K562 (cell line): ENCODE results near the gene FAM219B. TPM values are rescaled to one million over a fixed set of nuclear protein-coding genes. Genes with fewer than 3 reads are reported as not detected.

Experiments used
- ATAC-seq: fragments of 200-7000 bp; cut with Tn5 transposase; 3 replicates; pipeline ENCODE4 v1.9.1; 2020; ENCODE audit warnings: moderate library complexity
- BruUV-seq: library from RNA; stranded (reverse); fragments of 400-500 nt; replicated peaks from 2 replicates; lab custom pipeline; 2021; lab: Mats Ljungman, UMichigan
- CTCF ChIA-PET: fragments of 300-600 bp; formaldehyde crosslinking; extraction: SDS; loops from one replicate; lab custom pipeline; 2021; ENCODE audit warnings: low intra/inter-chr PET ratio; lab: Yijun Ruan, JAX
- POLR2A ChIA-PET: fragments of 300-600, 350-650 bp; sonication (Branson Sonifier 250); formaldehyde crosslinking; extraction: SDS; loops from one replicate; lab custom pipeline; 2021; ENCODE audit warnings: antibody characterized with exemption, inconsistent platforms; lab: Yijun Ruan, JAX
- DNase-seq, 4 experiments: peaks; one replicate each; pipeline versions ENCODE4 v3.0.0 to v3.0.0-alpha.2; 2011 to 2018; ENCODE audit warnings: low spot score in 3 of 4, mixed read lengths in 3 of 4; ENCODE audit errors: extremely low read depth in 1 of 4
- FAIRE-seq: peaks from 2 replicates; lab custom pipeline; 2011; peaks lifted over from hg19 to GRCh38; lab: Jason Lieb, UNC
- H2AFZ ChIP-seq: 2 replicates; pipeline ENCODE4 v1.6.0; 2011; ENCODE audit warnings: low read depth, low read length, control low read depth, inconsistent platforms
- H3K27ac ChIP-seq: fragments of 200-600 bp; 3 replicates; pipeline ENCODE4 v1.8.0; 2011; ENCODE audit warnings: low read depth, mild to moderate bottlenecking, control low read depth, inconsistent platforms, low read length, moderate library complexity, mixed read lengths; ENCODE audit errors: extremely low read depth
- H3K27me3 ChIP-seq, 2 experiments: fragments of 300-600 bp in 1 of 2; 2 replicates in 1 of 2; 3 replicates in 1 of 2; pipeline versions ENCODE4 v1.6.0 to v1.8.0; 2011; ENCODE audit warnings: inconsistent platforms in 2 of 2, low read length in 2 of 2, mild to moderate bottlenecking in 1 of 2, mixed read lengths in 1 of 2, moderate library complexity in 1 of 2; ENCODE audit not compliant: control insufficient read depth in 2 of 2, insufficient read depth in 2 of 2
- H3K36me3 ChIP-seq: fragments of 300-600 bp; 3 replicates; pipeline ENCODE4 v1.8.0; 2011; ENCODE audit warnings: mild to moderate bottlenecking, low read length, inconsistent platforms; ENCODE audit not compliant: control insufficient read depth, insufficient read depth
- H3K4me1 ChIP-seq, 2 experiments: fragments of 200-600 bp in 1 of 2; replicated peaks in 1 of 2; 2 replicates in 1 of 2; 3 replicates in 1 of 2; pipeline versions ENCODE4 v1.5.1 to v1.8.0; 2011; ENCODE audit warnings: inconsistent platforms in 2 of 2, low read length in 2 of 2, mild to moderate bottlenecking in 1 of 2, mixed read lengths in 1 of 2, moderate library complexity in 1 of 2; ENCODE audit not compliant: control insufficient read depth in 2 of 2, insufficient read depth in 2 of 2
- H3K4me2 ChIP-seq: 2 replicates; pipeline ENCODE4 v1.6.1; 2011; ENCODE audit warnings: low read length, control low read depth, inconsistent platforms, mixed read lengths; ENCODE audit not compliant: insufficient read depth
- H3K4me3 ChIP-seq: fragments of 200-600 bp; sonication (generic), shearing (Covaris generic); 2 replicates; pipeline ENCODE4 v1.5.1; 2016; ENCODE audit warnings: control low read depth, inconsistent platforms
- H3K79me2 ChIP-seq: fragments of 200-600 bp; 3 replicates; pipeline ENCODE4 v1.8.0; 2011; ENCODE audit warnings: low read length, inconsistent platforms; ENCODE audit not compliant: control insufficient read depth, insufficient read depth
- H3K9ac ChIP-seq, 2 experiments: 2 replicates each; pipeline versions ENCODE4 v1.6.0 to v1.6.1; 2011; ENCODE audit warnings: low read depth in 2 of 2, low read length in 2 of 2, control low read depth in 1 of 2, inconsistent platforms in 1 of 2, mild to moderate bottlenecking in 1 of 2, mixed read lengths in 1 of 2; ENCODE audit not compliant: insufficient read depth in 1 of 2
- H3K9me1 ChIP-seq: one replicate; pipeline ENCODE4 v1.6.0; 2011; ENCODE audit warnings: inconsistent platforms, mild to moderate bottlenecking, low read length, moderate library complexity; ENCODE audit not compliant: control insufficient read depth, insufficient read depth
- H3K9me3 ChIP-seq: replicated peaks from 2 replicates; pipeline ENCODE4 v1.5.1; 2011; ENCODE audit warnings: low read depth, low read length, inconsistent platforms; ENCODE audit not compliant: control insufficient read depth, insufficient read depth
- H4K20me1 ChIP-seq: replicated peaks from 2 replicates; pipeline ENCODE4 v1.6.1; 2011; ENCODE audit warnings: low read length, inconsistent platforms, mixed read lengths; ENCODE audit not compliant: control insufficient read depth, insufficient read depth
- DMBX1 ChIP-seq: fragments of 250-450 bp; sonication (Bioruptor Pico); IDR thresholded peaks from 2 replicates; pipeline ENCODE4 v1.8.0; 2022; ENCODE audit warnings: inconsistent platforms, mild to moderate bottlenecking, moderate library complexity, borderline replicate concordance
- ELF1 ChIP-seq: fragments of 200-800 bp; sonication (Bioruptor generic); IDR thresholded peaks from 2 replicates; pipeline ENCODE4 v1.6.1; 2016; ENCODE audit warnings: missing genetic modification characterization, missing compliant biosample characterization
- ETS2 ChIP-seq: IDR thresholded peaks from 2 replicates; pipeline ENCODE4 v1.6.1; 2016; ENCODE audit warnings: borderline replicate concordance, missing genetic modification characterization, mild to moderate bottlenecking, moderate library complexity, missing compliant biosample characterization; ENCODE audit not compliant: poor library complexity, severe bottlenecking
- HIVEP1 ChIP-seq: fragments of 250-450 bp; sonication (Bioruptor Pico); IDR thresholded peaks from 2 replicates; pipeline ENCODE4 v1.4.0; 2020; ENCODE audit warnings: mild to moderate bottlenecking
- ID3 ChIP-seq, 2 experiments: fragments of 250-450 bp in 1 of 2; fragments of 450-650 bp in 1 of 2; sonication (Bioruptor Pico) in 1 of 2; IDR thresholded peaks; 2 replicates each; pipeline versions ENCODE4 v1.6.1 to v1.8.0; 2016 to 2021; ENCODE audit warnings: mild to moderate bottlenecking in 2 of 2, moderate library complexity in 2 of 2, missing compliant biosample characterization in 1 of 2, missing genetic modification characterization in 1 of 2
- PCBP2 ChIP-seq: fragments of 200-400 bp; formaldehyde crosslinking; IDR thresholded peaks from 2 replicates; pipeline ENCODE4 v1.6.1; 2018; ENCODE audit warnings: low read length, low read depth, mild to moderate bottlenecking, moderate library complexity; ENCODE audit not compliant: poor library complexity, severe bottlenecking
- PTRF ChIP-seq: fragments of 450-650 bp; IDR thresholded peaks from 2 replicates; pipeline ENCODE4 v1.6.1; 2016; ENCODE audit warnings: mild to moderate bottlenecking, missing genetic modification characterization, missing compliant biosample characterization
- RNF219 ChIP-seq: fragments of 250-450 bp; sonication (Bioruptor Pico); IDR thresholded peaks from 2 replicates; pipeline ENCODE4 v1.5.0; 2022; ENCODE audit warnings: mild to moderate bottlenecking
- SETDB1 ChIP-seq: IDR thresholded peaks from one replicate; pipeline ENCODE4 v1.6.1; 2012; ENCODE audit warnings: low read length, control low read depth, inconsistent platforms
- TFAP4 ChIP-seq: sonication (generic); formaldehyde crosslinking; IDR thresholded peaks from 2 replicates; pipeline ENCODE4 v1.8.0; 2022; ENCODE audit warnings: missing genetic modification reagents, mild to moderate bottlenecking, moderate library complexity, borderline replicate concordance
- ZNF280B ChIP-seq: fragments of 250-450 bp; sonication (Bioruptor Pico); IDR thresholded peaks from 2 replicates; pipeline ENCODE4 v1.5.1; 2021; ENCODE audit warnings: mild to moderate bottlenecking
- ZNF354B ChIP-seq: fragments of 250-450 bp; sonication (Bioruptor Pico); IDR thresholded peaks from 2 replicates; pipeline ENCODE4 v1.4.0; 2020
- ZNF584 ChIP-seq: fragments of 200-800 bp; sonication (Bioruptor generic); IDR thresholded peaks from 2 replicates; pipeline ENCODE4 v1.6.1; 2016; ENCODE audit warnings: low read depth, mild to moderate bottlenecking, missing genetic modification characterization, missing compliant biosample characterization
- ZSCAN32 ChIP-seq: fragments of 450-650 bp; formaldehyde crosslinking; IDR thresholded peaks from 2 replicates; pipeline ENCODE4 v1.4.0; 2020; ENCODE audit warnings: mild to moderate bottlenecking, moderate library complexity
- WGBS: fragments of 100-300 bp; shearing (Covaris generic); methylation state at CpG from one replicate; pipeline ENCODE4 v1.1.6; 2016; ENCODE audit warnings: low coverage, mixed read lengths; ENCODE audit not compliant: insufficient coverage; ENCODE audit errors: missing lambda C conversion rate; 5-methylcytosine and 5-hydroxymethylcytosine counted together
- in situ Hi-C: fragments of 300-500 bp; cut with MboI; formaldehyde crosslinking; loops from 4 replicates; pipeline ENCODE4 v1.15.0; 2018; ENCODE audit warnings: inconsistent platforms, mixed read lengths
- intact Hi-C: fragments of 100-400 bp; cut with micrococcal nuclease; formaldehyde crosslinking; loops from 2 replicates; pipeline ENCODE4 v1.14.2; 2022
- polyA plus RNA-seq, 8 experiments: library from polyadenylated mRNA; depleted of rRNA in 4 of 8; stranded (reverse) in 5 of 8; unstranded in 3 of 8; fragments of >200 nt; fragmentation: Nextera tagmentation in 2 of 8; fragmentation: Illumina TruSeq in 1 of 8; extraction: Ambion mirVana in 2 of 8; extraction: Trizol in 1 of 8; gene quantifications; 2 replicates each; pipeline versions ENCODE4 v1.2.1 to v1.2.3, GENCODE V29; 2011 to 2014; ENCODE audit warnings: inconsistent platforms in 1 of 8, missing spikeins in 1 of 8
- total RNA-seq, 7 experiments: library from RNA; depleted of rRNA in 6 of 7; stranded (reverse); fragments of >200 nt in 6 of 7; fragmentation: Illumina TruSeq in 2 of 7; extraction: Trizol in 2 of 7; gene quantifications; 2 replicates each; pipeline versions ENCODE4 v1.2.1 to v1.2.3, GENCODE V29; 2011 to 2021; ENCODE audit warnings: low replicate concordance in 1 of 7

The FAM219B gene
- total and polyA plus RNA-seq, 9 of the 15 experiments (the other 6 are each of a cell fraction or from before 2014, with no cell fraction given), result 6.8 to 50.4 (median 29.4) TPM

- Histone ChIP-seq H3K4me3 (peak overlapping the region; percentile 52), H3K79me2 (peaks cover 7% of the 10 kb centered on the region; the same call in 1 of the 3 replicates), H3K9me3 (no peaks in the 10 kb centered on the region), H3K36me3 (no peaks in the 10 kb centered on the region), H3K9ac (peak overlapping the region; percentile 66 to 91), H3K27ac (peak overlapping the region; percentile 68), H4K20me1 (peaks cover 32% of the 10 kb centered on the region), H3K27me3 (peaks cover 19 to 24% of the 10 kb centered on the region in 2 experiments), H2AFZ (peak overlapping the region; percentile 93), H3K4me1 (peaks cover 36 to 64% of the 10 kb centered on the region in 2 experiments), H3K9me1 (peaks cover 4% of the 10 kb centered on the region), H3K4me2 (peak overlapping the region; percentile 73)
- CTCF ChIA-PET, result interaction anchor here (1.0 kb wide), 1 partner anchor 32 kb away, joined by 3 read pairs; no protein-coding TSS in a partner anchor
- 3% methylated on average over 81 of the region's 88 CpGs for WGBS
- in situ Hi-C loops (no loop called here), intact Hi-C loops (loop anchor here (2.0 to 10.0 kb wide), 3 partner anchors 33 to 581 kb away; partner anchors contain the start of gene C15orf39)
- peak; percentile 67 to 88 (median 74) for DNase-seq
- ATAC-seq, result peak; percentile 73
- no peak for FAIRE-seq
- BruUV-seq, result no TSS peak
- POLR2A ChIA-PET, result interaction anchor here (0.6 to 2.0 kb wide), 5 partner anchors 9 to 328 kb away, joined by 3 to 5 read pairs (median 3); partner anchors contain the start of gene PPCDC
- TF ChIP-seq ELF1 (tag), result no peak
- no peak for TF ChIP-seq SETDB1
- TF ChIP-seq ETS2, result no peak
- no peak for TF ChIP-seq ZNF280B (CRISPR knock-in tag)
- no peak for TF ChIP-seq PTRF (tag)
- peak; percentile 92 for TF ChIP-seq TFAP4
- no peak for TF ChIP-seq ZSCAN32 (CRISPR knock-in tag)
- no peak for TF ChIP-seq RNF219 (CRISPR knock-in tag)
- TF ChIP-seq HIVEP1, result no peak
- no peak for TF ChIP-seq ZNF354B (CRISPR knock-in tag)
- peak; percentile 50 for TF ChIP-seq PCBP2
- no peak for TF ChIP-seq ID3 (CRISPR knock-in tag; IDR thresholded peaks at IDR 0.05)
- peak; percentile 93 for TF ChIP-seq ID3 (tag; IDR thresholded peaks at IDR 0.05)
- 0 out of 2 replicates have a peak, but pooled peaks have one; percentile 43 for TF ChIP-seq ZNF584 (CRISPR knock-in tag)
- TF ChIP-seq DMBX1, result peak; percentile 72
These were observed 49.4 kb upstream of the FAM219B start for GRCh38 chr15:74955796-74956647.
